HepG2 (cell line): ENCODE measurements around the gene KCNAB3. TPM values are rescaled to one million over a fixed set of nuclear protein-coding genes. Genes with fewer than 3 reads are reported as not detected.

Source experiments
- ATF6 ChIP-seq: sonication (generic); formaldehyde crosslinking; conservative IDR thresholded peaks from 2 replicates; pipeline ENCODE4 v1.4.0; 2020; ENCODE audit warnings: missing genetic modification reagents
- LCORL ChIP-seq, 2 experiments: fragments of 450-650 bp in 1 of 2; sonication (generic) in 1 of 2; formaldehyde crosslinking in 1 of 2; IDR thresholded peaks; 2 replicates each; pipeline versions ENCODE4 v1.5.0 to v1.6.1; 2017 to 2020; ENCODE audit warnings: antibody characterized with exemption in 1 of 2, missing genetic modification reagents in 1 of 2
- LRRFIP1 ChIP-seq: sonication (generic); formaldehyde crosslinking; conservative IDR thresholded peaks from 2 replicates; pipeline ENCODE4 v1.4.0; 2020; ENCODE audit warnings: missing genetic modification reagents
- PRDM10 ChIP-seq: sonication (generic); formaldehyde crosslinking; IDR thresholded peaks from 2 replicates; pipeline ENCODE4 v1.4.0; 2020; ENCODE audit warnings: low read depth, missing genetic modification reagents
- THAP8 ChIP-seq: sonication (generic); formaldehyde crosslinking; IDR thresholded peaks from 2 replicates; pipeline ENCODE4 v1.5.1; 2020; ENCODE audit warnings: missing genetic modification reagents, mild to moderate bottlenecking, borderline replicate concordance
- ZBTB14 ChIP-seq: sonication (generic); formaldehyde crosslinking; IDR thresholded peaks from 2 replicates; pipeline ENCODE4 v1.4.0; 2020; ENCODE audit warnings: missing genetic modification reagents
- ZFP36L1 ChIP-seq: sonication (generic); formaldehyde crosslinking; IDR thresholded peaks from 2 replicates; pipeline ENCODE4 v1.8.0; 2022; ENCODE audit warnings: mild to moderate bottlenecking, missing genetic modification reagents, moderate library complexity
- ZNF556 ChIP-seq: sonication (generic); formaldehyde crosslinking; IDR thresholded peaks from 2 replicates; pipeline ENCODE4 v1.4.0; 2020; ENCODE audit warnings: mild to moderate bottlenecking, missing genetic modification reagents, borderline replicate concordance
- ZNF562 ChIP-seq: sonication (generic); formaldehyde crosslinking; IDR thresholded peaks from 2 replicates; pipeline ENCODE4 v1.8.0; 2022; ENCODE audit warnings: missing genetic modification reagents, borderline replicate concordance
- ZNF775 ChIP-seq: sonication (generic); formaldehyde crosslinking; IDR thresholded peaks from 2 replicates; pipeline ENCODE4 v1.4.0; 2020; ENCODE audit warnings: missing genetic modification reagents, mild to moderate bottlenecking, moderate library complexity, borderline replicate concordance
- polyA plus RNA-seq, 8 experiments: library from polyadenylated mRNA; depleted of rRNA in 3 of 8; stranded (reverse) in 7 of 8; unstranded in 1 of 8; fragments of >200 nt; fragmentation: Illumina TruSeq in 4 of 8; extraction: Trizol in 4 of 8; gene quantifications; 2 replicates each; pipeline versions ENCODE4 v1.2.1 to v1.2.3, GENCODE V29; 2011 to 2016; ENCODE audit warnings: low read depth in 4 of 8, missing spikeins in 1 of 8, mixed read lengths in 1 of 8; ENCODE audit not compliant: insufficient read depth in 1 of 8
- total RNA-seq, 5 experiments: library from RNA; depleted of rRNA; stranded (reverse); fragments of >200 nt; fragmentation: Illumina TruSeq; extraction: Trizol; gene quantifications; 2 replicates each; pipeline ENCODE4 v1.2.3, GENCODE V29; 2016; ENCODE audit warnings: low read depth in 1 of 5

Gene KCNAB3
- total and polyA plus RNA-seq, 2 of the 13 experiments (the other 11 are each of a cell fraction or from before 2014, with no cell fraction given) = 0.29 to 0.88 TPM

GRCh38 chr17:7932483-7932891 is 2.8 kb upstream of the KCNAB3 start (continued):
- TF ChIP-seq ZBTB14 (CRISPR knock-in tag) (no peak), LCORL (IDR thresholded peaks at IDR 0.05) (no peak), LCORL (CRISPR knock-in tag; IDR thresholded peaks at IDR 0.05) (0 out of 2 replicates have a peak, but pooled peaks have one; percentile 7), ZFP36L1 (CRISPR knock-in tag) (no peak), LRRFIP1 (no peak), THAP8 (CRISPR knock-in tag) (0 out of 2 replicates have a peak, but pooled peaks have one; percentile 48), ZNF562 (CRISPR knock-in tag) (no peak), PRDM10 (CRISPR knock-in tag) (no peak), ATF6 (no peak), ZNF775 (CRISPR knock-in tag) (no peak), ZNF556 (CRISPR knock-in tag) (no peak)
